Erythroblast (primary cell): Measurements from ENCODE around the gene SOCS1.

Experiments
- GATA1 ChIP-seq: IDR thresholded peaks from 2 replicates; pipeline ENCODE4 v1.6.1; 2011; ENCODE audit warnings: low read depth, mild to moderate bottlenecking, control low read depth, low read length, moderate library complexity
- POLR2A ChIP-seq: IDR thresholded peaks from 2 replicates; pipeline ENCODE4 v1.6.1; 2011; ENCODE audit warnings: mild to moderate bottlenecking, low read length

DNA sequence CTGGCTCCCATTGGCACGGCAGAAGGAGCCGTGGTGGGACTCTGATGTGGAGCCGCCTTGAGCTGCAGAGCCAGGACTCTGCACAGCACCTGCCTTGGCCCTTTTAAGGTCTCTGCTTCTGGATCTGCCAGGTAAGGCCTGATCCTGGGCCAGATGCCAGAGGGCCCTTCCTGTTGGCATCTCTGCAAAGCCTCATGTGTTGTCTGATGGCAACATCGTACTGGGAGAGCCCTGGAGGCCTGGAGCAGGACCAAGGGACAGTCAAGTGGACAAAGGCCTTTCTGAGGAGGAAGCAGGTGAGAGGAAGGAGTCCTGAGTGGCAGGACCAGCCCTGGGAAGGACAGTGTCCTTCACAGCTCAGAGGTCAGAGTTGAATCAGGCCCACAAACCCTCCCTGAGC, 26.1 kb downstream of the SOCS1 start:
- TF ChIP-seq POLR2A = no peak
- TF ChIP-seq GATA1 = no peak
